H1 (cell line): ENCODE measurements around the gene GALNT2. TPM values are rescaled to one million over a fixed set of nuclear protein-coding genes. Genes with fewer than 3 reads are reported as not detected.

Experiments used
- E2F6 ChIP-seq: IDR thresholded peaks from 2 replicates; pipeline ENCODE4 v1.6.1; 2012; ENCODE audit warnings: inconsistent platforms
- GTF2F1 ChIP-seq: IDR thresholded peaks from 2 replicates; pipeline ENCODE4 v1.6.1; 2012; ENCODE audit warnings: low read depth, low read length, improper control_type of control experiment, borderline replicate concordance
- SAP30 ChIP-seq: fragments of 300-600 bp; sonication (generic); IDR thresholded peaks from 2 replicates; pipeline ENCODE4 v1.7.1; 2012; ENCODE audit warnings: low read length, moderate library complexity, mild to moderate bottlenecking, inconsistent platforms; ENCODE audit not compliant: insufficient read depth, insufficient replicate concordance
- SIX5 ChIP-seq: IDR thresholded peaks from 2 replicates; pipeline ENCODE4 v1.6.1; 2011; ENCODE audit warnings: mild to moderate bottlenecking, low read depth, low read length
- SUZ12 ChIP-seq: fragments of 200-600 bp; sonication (generic); IDR thresholded peaks from 2 replicates; pipeline ENCODE4 v1.6.1; 2012; ENCODE audit warnings: mild to moderate bottlenecking, inconsistent platforms, low read length, moderate library complexity, mixed read lengths
- polyA plus RNA-seq, 7 experiments: library from polyadenylated mRNA; depleted of rRNA in 3 of 7; stranded (reverse) in 5 of 7; unstranded in 2 of 7; fragments of >200 nt in 5 of 7; fragments of 200-250 nt in 2 of 7; gene quantifications; 1 replicate in 5 of 7; 2 replicates in 1 of 7; 4 replicates in 1 of 7; pipeline versions ENCODE4 v1.2.1 to v1.2.3, GENCODE V29; 2011 to 2013; ENCODE audit warnings: missing spikeins in 2 of 7, mixed read lengths in 2 of 7
- total RNA-seq: library from RNA; stranded (reverse); fragmentation: NEBNext Ultra II Directional; extraction: Animal tissue kit (Norgen Biotek cat#: 25700); gene quantifications from 2 replicates; pipeline ENCODE4 v1.2.1, GENCODE V29; 2021

GALNT2 gene
- total and polyA plus RNA-seq, 2 of the 8 experiments (the other 6 are each of a cell fraction or from before 2014, with no cell fraction given) = 34.5 to 75.3 TPM

GRCh38 chr1:230048322-230048721 lies 18.7 kb upstream of the GALNT2 start (continued):
- no peak for TF ChIP-seq SIX5
- no peak for TF ChIP-seq GTF2F1
- TF ChIP-seq E2F6 = no peak
- no peak for TF ChIP-seq SAP30
- no peak for TF ChIP-seq SUZ12
